Measurements from ENCODE around the gene TECR. TPM values are rescaled to one million over a fixed set of nuclear protein-coding genes. Genes with fewer than 3 reads are reported as not detected.
A peak's percentile ranks its signal among the peaks of the same experiment; 100 is the strongest.

TECR gene
- total and polyA plus RNA-seq, 2 donors = 51.3 to 143 TPM

- Histone ChIP-seq H3K27ac (ENCODE audit: low read depth in 1 of 2, low read length in 1 of 2) (peak overlapping the region in 1 of 2 donors; percentile 7), H3K27me3 (ENCODE audit: control insufficient read depth in 2 of 2, insufficient read depth in 1 of 2, low read length in 1 of 2) (no peaks in the 10 kb centered on the region), H3K4me1 (ENCODE audit: control insufficient read depth in 2 of 2, insufficient read depth in 2 of 2, low read length in 2 of 2) (peaks cover 25 to 46% of the 10 kb centered on the region in 2 donors), H3K36me3 (ENCODE audit: control insufficient read depth in 2 of 2, insufficient read depth in 2 of 2, low read length in 1 of 2) (peaks cover 26 to 32% of the 10 kb centered on the region in 2 donors), H3K4me3 (ENCODE audit: low read length in 2 of 2) (peak overlapping the region; percentile 70 to 98), H3K9me3 (ENCODE audit: control insufficient read depth in 2 of 2, insufficient read depth in 1 of 2, low read length in 1 of 2) (peaks cover 0 to 4% of the 10 kb centered on the region in 2 donors)
- no peak for DNase-seq (ENCODE audit: low read depth in 6 of 9, low spot score in 9 of 9)
- WGBS = 86% methylated on average over 15 of the region's 15 CpGs
Observed at GRCh38 chr19:14516048-14516534, 13.3 kb upstream of the TECR start.

- DNase-seq (ENCODE audit: low read depth in 6 of 9, low spot score in 9 of 9) = peak in 2 of 9 donors; percentile 29 to 59
- peak overlapping the region in 1 of 2 donors; percentile 100 for H3K27ac ChIP-seq (ENCODE audit: low read depth in 1 of 2, low read length in 1 of 2)
- peak overlapping the region; percentile 70 to 98 for H3K4me3 ChIP-seq (ENCODE audit: low read length in 2 of 2)
- WGBS = 44% methylated on average over 22 of the region's 22 CpGs
- H3K9me3 ChIP-seq (ENCODE audit: control insufficient read depth in 2 of 2, insufficient read depth in 1 of 2, low read length in 1 of 2) = peaks cover 0 to 4% of the 10 kb centered on the region in 2 donors
- peaks cover 25 to 47% of the 10 kb centered on the region in 2 donors for H3K4me1 ChIP-seq (ENCODE audit: control insufficient read depth in 2 of 2, insufficient read depth in 2 of 2, low read length in 2 of 2)
- no peaks in the 10 kb centered on the region for H3K27me3 ChIP-seq (ENCODE audit: control insufficient read depth in 2 of 2, insufficient read depth in 1 of 2, low read length in 1 of 2)
- peaks cover 26 to 32% of the 10 kb centered on the region in 2 donors for H3K36me3 ChIP-seq (ENCODE audit: control insufficient read depth in 2 of 2, insufficient read depth in 2 of 2, low read length in 1 of 2)
Observed at GRCh38 chr19:14516746-14517438, 12.5 kb upstream of the TECR start.

- Histone ChIP-seq H3K4me1 (ENCODE audit: control insufficient read depth in 2 of 2, insufficient read depth in 2 of 2, low read length in 2 of 2) (peaks cover 25 to 53% of the 10 kb centered on the region in 2 donors), H3K27ac (ENCODE audit: low read depth in 1 of 2, low read length in 1 of 2) (peak overlapping the region; percentile 97 to 100), H3K36me3 (ENCODE audit: control insufficient read depth in 2 of 2, insufficient read depth in 2 of 2, low read length in 1 of 2) (peaks cover 26 to 32% of the 10 kb centered on the region in 2 donors), H3K27me3 (ENCODE audit: control insufficient read depth in 2 of 2, insufficient read depth in 1 of 2, low read length in 1 of 2) (no peaks in the 10 kb centered on the region), H3K9me3 (ENCODE audit: control insufficient read depth in 2 of 2, insufficient read depth in 1 of 2, low read length in 1 of 2) (peaks cover 0 to 4% of the 10 kb centered on the region in 2 donors), H3K4me3 (ENCODE audit: low read length in 2 of 2) (peak overlapping the region; percentile 70 to 98)
- no peak for DNase-seq (ENCODE audit: low read depth in 6 of 9, low spot score in 9 of 9)
- under 1% methylated on average over 32 of the region's 32 CpGs for whole genome bisulfite sequencing
Observed at GRCh38 chr19:14517446-14517839, 12.0 kb upstream of the TECR start.

GRCh38 chr19:14517840-14518505 is 11.4 kb upstream of the TECR start, which contains the start of gene DNAJB1:
Gene DNAJB1 (minus strand): TSS chr19:14518397. CDS start chr19:14518349, 48 bp downstream.
- peaks cover 0 to 4% of the 10 kb centered on the region in 2 donors for H3K9me3 ChIP-seq (ENCODE audit: control insufficient read depth in 2 of 2, insufficient read depth in 1 of 2, low read length in 1 of 2)
- DNase-seq (ENCODE audit: low read depth in 6 of 9, low spot score in 9 of 9) = peak in 6 of 9 donors; percentile 59 to 95 (median 72)
- H3K36me3 ChIP-seq (ENCODE audit: control insufficient read depth in 2 of 2, insufficient read depth in 2 of 2, low read length in 1 of 2) = peaks cover 26 to 32% of the 10 kb centered on the region in 2 donors
- H3K4me1 ChIP-seq (ENCODE audit: control insufficient read depth in 2 of 2, insufficient read depth in 2 of 2, low read length in 2 of 2) = peaks cover 25 to 57% of the 10 kb centered on the region in 2 donors
- H3K27me3 ChIP-seq (ENCODE audit: control insufficient read depth in 2 of 2, insufficient read depth in 1 of 2, low read length in 1 of 2) = no peaks in the 10 kb centered on the region
- peak within 1 kb of the TSS; percentile 70 to 98 for H3K4me3 ChIP-seq (ENCODE audit: low read length in 2 of 2)
- under 1% methylated on average over 82 of the region's 82 CpGs for WGBS
- H3K27ac ChIP-seq (ENCODE audit: low read depth in 1 of 2, low read length in 1 of 2) = peak within 1 kb of the TSS; percentile 97 to 100

GRCh38 chr19:14519245-14519859 is 10.0 kb upstream of the TECR start:
- H3K27ac ChIP-seq (ENCODE audit: low read depth in 1 of 2, low read length in 1 of 2) = peak overlapping the region; percentile 36 to 93
- DNase-seq (ENCODE audit: low read depth in 6 of 9, low spot score in 9 of 9) = no peak
- no peak overlapping the region for H3K4me3 ChIP-seq (ENCODE audit: low read length in 2 of 2)
- 98% methylated on average over 22 of the region's 22 CpGs for whole genome bisulfite sequencing
- H3K9me3 ChIP-seq (ENCODE audit: control insufficient read depth in 2 of 2, insufficient read depth in 1 of 2, low read length in 1 of 2) = peaks cover 0 to 4% of the 10 kb centered on the region in 2 donors
- peaks cover 22 to 24% of the 10 kb centered on the region in 2 donors for H3K36me3 ChIP-seq (ENCODE audit: control insufficient read depth in 2 of 2, insufficient read depth in 2 of 2, low read length in 1 of 2)
- H3K4me1 ChIP-seq (ENCODE audit: control insufficient read depth in 2 of 2, insufficient read depth in 2 of 2, low read length in 2 of 2) = peaks cover 24 to 58% of the 10 kb centered on the region in 2 donors
- H3K27me3 ChIP-seq (ENCODE audit: control insufficient read depth in 2 of 2, insufficient read depth in 1 of 2, low read length in 1 of 2) = no peaks in the 10 kb centered on the region

- no peak overlapping the region for H3K4me3 ChIP-seq (ENCODE audit: low read length in 2 of 2)
- H3K9me3 ChIP-seq (ENCODE audit: control insufficient read depth in 2 of 2, insufficient read depth in 1 of 2, low read length in 1 of 2) = peaks cover 0 to 4% of the 10 kb centered on the region in 2 donors
- H3K27ac ChIP-seq (ENCODE audit: low read depth in 1 of 2, low read length in 1 of 2) = peak overlapping the region in 1 of 2 donors; percentile 68
- WGBS = 95% methylated on average over 2 of the region's 2 CpGs
- H3K4me1 ChIP-seq (ENCODE audit: control insufficient read depth in 2 of 2, insufficient read depth in 2 of 2, low read length in 2 of 2) = peaks cover 18 to 56% of the 10 kb centered on the region in 2 donors
- H3K36me3 ChIP-seq (ENCODE audit: control insufficient read depth in 2 of 2, insufficient read depth in 2 of 2, low read length in 1 of 2) = peaks cover 16 to 18% of the 10 kb centered on the region in 2 donors
- no peaks in the 10 kb centered on the region for H3K27me3 ChIP-seq (ENCODE audit: control insufficient read depth in 2 of 2, insufficient read depth in 1 of 2, low read length in 1 of 2)
- no peak for DNase-seq (ENCODE audit: low read depth in 6 of 9, low spot score in 9 of 9)
Observed at GRCh38 chr19:14519860-14520407, 9.5 kb upstream of the TECR start.

- H3K9me3 ChIP-seq (ENCODE audit: control insufficient read depth in 2 of 2, insufficient read depth in 1 of 2, low read length in 1 of 2) = peaks cover 0 to 4% of the 10 kb centered on the region in 2 donors
- H3K4me3 ChIP-seq (ENCODE audit: low read length in 2 of 2) = no peak overlapping the region
- no peaks in the 10 kb centered on the region for H3K27me3 ChIP-seq (ENCODE audit: control insufficient read depth in 2 of 2, insufficient read depth in 1 of 2, low read length in 1 of 2)
- 98% methylated on average over 4 of the region's 4 CpGs for WGBS
- H3K4me1 ChIP-seq (ENCODE audit: control insufficient read depth in 2 of 2, insufficient read depth in 2 of 2, low read length in 2 of 2) = peaks cover 12 to 50% of the 10 kb centered on the region in 2 donors
- peaks cover 10 to 12% of the 10 kb centered on the region in 2 donors for H3K36me3 ChIP-seq (ENCODE audit: control insufficient read depth in 2 of 2, insufficient read depth in 2 of 2, low read length in 1 of 2)
- no peak for DNase-seq (ENCODE audit: low read depth in 6 of 9, low spot score in 9 of 9)
- H3K27ac ChIP-seq (ENCODE audit: low read depth in 1 of 2, low read length in 1 of 2) = no peak overlapping the region
Observed at GRCh38 chr19:14520543-14520942, 8.9 kb upstream of the TECR start.

GRCh38 chr19:14525729-14526128 is 3.7 kb upstream of the TECR start:
- DNase-seq (ENCODE audit: low read depth in 6 of 9, low spot score in 9 of 9) = no peak
- H3K27me3 ChIP-seq (ENCODE audit: control insufficient read depth in 2 of 2, insufficient read depth in 1 of 2, low read length in 1 of 2) = no peaks in the 10 kb centered on the region
- H3K27ac ChIP-seq (ENCODE audit: low read depth in 1 of 2, low read length in 1 of 2) = peak overlapping the region; percentile 10 to 55
- WGBS = 89% methylated on average over 6 of the region's 6 CpGs
- no peak overlapping the region for H3K4me3 ChIP-seq (ENCODE audit: low read length in 2 of 2)
- H3K9me3 ChIP-seq (ENCODE audit: control insufficient read depth in 2 of 2, insufficient read depth in 1 of 2, low read length in 1 of 2) = peaks cover 0 to 7% of the 10 kb centered on the region in 2 donors
- H3K36me3 ChIP-seq (ENCODE audit: control insufficient read depth in 2 of 2, insufficient read depth in 2 of 2, low read length in 1 of 2) = no peaks in the 10 kb centered on the region
- H3K4me1 ChIP-seq (ENCODE audit: control insufficient read depth in 2 of 2, insufficient read depth in 2 of 2, low read length in 2 of 2) = peaks cover 5 to 34% of the 10 kb centered on the region in 2 donors
